HEK293T (cell line): ENCODE data around the gene PGAP1.

Experiments
- CTCF ChIA-PET: fragments of 350-600 bp; formaldehyde crosslinking; extraction: SDS; loops from one replicate; lab custom pipeline; 2021; ENCODE audit warnings: antibody characterized with exemption, inconsistent platforms; lab: Yijun Ruan, JAX
- POLR2A ChIA-PET: fragments of 350-600 bp; formaldehyde crosslinking; extraction: SDS; loops from one replicate; lab custom pipeline; 2020; ENCODE audit warnings: antibody characterized with exemption, inconsistent platforms; lab: Yijun Ruan, JAX
- DNase-seq: peaks from one replicate; pipeline ENCODE4 v3.0.0; 2012; ENCODE audit warnings: mixed read lengths; ENCODE audit errors: extremely low spot score
- ARNT ChIP-seq: fragments of 450-650 bp; IDR thresholded peaks from 2 replicates; pipeline ENCODE4 v1.6.1; 2017; ENCODE audit warnings: mild to moderate bottlenecking
- BHLHE40 ChIP-seq: fragments of 450-650 bp; IDR thresholded peaks from 2 replicates; pipeline ENCODE4 v1.6.1; 2016; ENCODE audit warnings: mild to moderate bottlenecking, moderate library complexity, borderline replicate concordance
- CTBP1 ChIP-seq: fragments of 450-650 bp; IDR thresholded peaks from 2 replicates; pipeline ENCODE4 v1.6.1; 2016; ENCODE audit warnings: borderline replicate concordance
- ELF4 ChIP-seq: fragments of 450-650 bp; IDR thresholded peaks from 2 replicates; pipeline ENCODE4 v1.6.1; 2017; ENCODE audit warnings: antibody characterized with exemption
- FOXA1 ChIP-seq: fragments of 450-650 bp; IDR thresholded peaks from 2 replicates; pipeline ENCODE4 v1.6.1; 2016; ENCODE audit warnings: mild to moderate bottlenecking
- FOXK2 ChIP-seq: fragments of 450-650 bp; IDR thresholded peaks from 2 replicates; pipeline ENCODE4 v1.6.1; 2016; ENCODE audit warnings: mild to moderate bottlenecking
- FOXM1 ChIP-seq: fragments of 450-650 bp; IDR thresholded peaks from 2 replicates; pipeline ENCODE4 v1.6.1; 2017; ENCODE audit warnings: mild to moderate bottlenecking, borderline replicate concordance
- HDGF ChIP-seq: fragments of 450-650 bp; IDR thresholded peaks from 2 replicates; pipeline ENCODE4 v1.6.1; 2017; ENCODE audit warnings: antibody characterized with exemption, borderline replicate concordance
- L3MBTL2 ChIP-seq: fragments of 450-650 bp; conservative IDR thresholded peaks from 2 replicates; pipeline ENCODE4 v1.6.1; 2016; ENCODE audit warnings: mild to moderate bottlenecking
- LEF1 ChIP-seq: fragments of 450-650 bp; IDR thresholded peaks from 2 replicates; pipeline ENCODE4 v1.6.1; 2017; ENCODE audit warnings: mild to moderate bottlenecking, borderline replicate concordance
- NFRKB ChIP-seq: fragments of 450-650 bp; IDR thresholded peaks from 2 replicates; pipeline ENCODE4 v1.6.1; 2016; ENCODE audit warnings: mild to moderate bottlenecking, moderate library complexity
- PKNOX1 ChIP-seq: fragments of 450-650 bp; IDR thresholded peaks from 2 replicates; pipeline ENCODE4 v1.6.1; 2016
- SP1 ChIP-seq: fragments of 450-650 bp; IDR thresholded peaks from 2 replicates; pipeline ENCODE4 v1.6.1; 2017
- SUZ12 ChIP-seq: fragments of 450-650 bp; IDR thresholded peaks from 2 replicates; pipeline ENCODE4 v1.6.1; 2016; ENCODE audit warnings: mild to moderate bottlenecking
- TARDBP ChIP-seq: fragments of 450-650 bp; IDR thresholded peaks from 2 replicates; pipeline ENCODE4 v1.6.1; 2016
- ZNF384 ChIP-seq: fragments of 450-650 bp; IDR thresholded peaks from 2 replicates; pipeline ENCODE4 v1.6.1; 2016

Gene PGAP1

GRCh38 chr2:196925768-196926561, 542 bp downstream of the PGAP1 start:
- DNase-seq, result peak; percentile 39
- TF ChIP-seq L3MBTL2 (0 out of 2 replicates have a peak, but pooled peaks have one; percentile 28), SUZ12 (no peak)
- POLR2A ChIA-PET, result interaction anchor here (0.9 to 1.4 kb wide), 2 partner anchors 30 to 126 kb away, joined by 3 read pairs; partner anchors contain the start of gene GTF3C3
- CTCF ChIA-PET, result interaction anchor here (0.5 to 2.1 kb wide), 3 partner anchors 10 to 27 kb away, joined by 3 to 4 read pairs (median 4); no protein-coding TSS in a partner anchor

GRCh38 chr2:196925051-196925767, 1.3 kb downstream of the PGAP1 start:
- POLR2A ChIA-PET, result no interaction called here
- TF ChIP-seq BHLHE40 (no peak), HDGF (no peak), LEF1 (no peak), FOXK2 (no peak), SUZ12 (no peak), SP1 (no peak), CTBP1 (no peak), NFRKB (no peak), TARDBP (no peak), ARNT (no peak), L3MBTL2 (no peak), PKNOX1 (no peak), FOXA1 (no peak), ELF4 (no peak), ZNF384 (no peak), FOXM1 (no peak)
- no peak for DNase-seq
- CTCF ChIA-PET, result interaction anchor here (0.6 to 2.1 kb wide), 3 partner anchors 9 to 86 kb away, joined by 3 to 4 read pairs (median 3); no protein-coding TSS in a partner anchor

DNA sequence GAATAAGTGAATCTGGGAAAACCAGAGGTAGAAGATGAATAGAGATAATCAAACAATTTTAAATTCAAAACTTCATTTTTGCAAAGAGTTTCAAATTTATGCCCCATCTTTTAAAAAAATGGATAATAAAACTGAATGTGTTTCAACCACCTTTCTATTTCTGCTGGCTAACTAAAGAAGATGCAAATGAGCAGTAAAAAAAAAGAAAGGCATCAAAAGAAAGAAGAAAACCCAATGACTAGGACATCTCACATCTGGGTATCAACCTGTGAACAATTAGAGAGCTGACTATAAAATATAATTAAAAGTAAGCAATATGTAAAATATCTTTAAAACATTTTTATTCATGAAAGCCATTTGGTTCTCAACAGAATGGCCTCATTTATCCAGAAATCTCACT, 2.5 kb downstream of the PGAP1 start:
- ChIA-PET CTCF (interaction anchor here (1.0 to 2.1 kb wide), 2 partner anchors 8 to 87 kb away, joined by 3 to 4 read pairs; no protein-coding TSS in a partner anchor), POLR2A (interaction anchor here (1.0 kb wide), 1 partner anchor 125 kb away, joined by 3 read pairs; no protein-coding TSS in a partner anchor)
- no peak for DNase-seq
- TF ChIP-seq TARDBP, result no peak
- TF ChIP-seq CTBP1, result no peak
- TF ChIP-seq BHLHE40, result no peak
- TF ChIP-seq ELF4, result no peak
- TF ChIP-seq FOXK2, result no peak
- no peak for TF ChIP-seq FOXA1
- TF ChIP-seq PKNOX1, result no peak
- no peak for TF ChIP-seq ZNF384
- no peak for TF ChIP-seq FOXM1
- TF ChIP-seq L3MBTL2, result no peak

- TF ChIP-seq PKNOX1 (no peak), FOXA1 (no peak)
- ChIA-PET CTCF (no interaction called here), POLR2A (no interaction called here)
- no peak for DNase-seq
Measured at GRCh38 chr2:196918927-196919326, 7.6 kb downstream of the PGAP1 start.

- POLR2A ChIA-PET, result no interaction called here
- CTCF ChIA-PET, result no interaction called here
- no peak for DNase-seq
- TF ChIP-seq TARDBP, result no peak
- no peak for TF ChIP-seq FOXM1
- TF ChIP-seq FOXA1, result no peak
- TF ChIP-seq SP1, result no peak
- no peak for TF ChIP-seq FOXK2
- TF ChIP-seq ELF4, result no peak
- no peak for TF ChIP-seq HDGF
- no peak for TF ChIP-seq SUZ12
- TF ChIP-seq BHLHE40, result no peak
- TF ChIP-seq PKNOX1, result no peak
- TF ChIP-seq ZNF384, result no peak
- TF ChIP-seq NFRKB, result no peak
- no peak for TF ChIP-seq L3MBTL2
Measured at GRCh38 chr2:196917802-196918201, 8.7 kb downstream of the PGAP1 start.
